ENCODE measurements around the gene TRMT44.

GRCh38 chr4:8404791-8405515 lies 35.6 kb upstream of the TRMT44 start:
- TF ChIP-seq POLR2AphosphoS5 (IDR thresholded peaks at IDR 0.05) (no peak), POLR2A (IDR thresholded peaks at IDR 0.05) (no peak), CTCF (IDR thresholded peaks at IDR 0.05) (no peak)

Measured in suprapubic skin (tissue), 4 donors.